SW480 (cell line): ENCODE measurements around the gene PAX8.

Experiments
- DNase-seq: peaks from one replicate; pipeline ENCODE4 v3.0.0-alpha.2; 2016; ENCODE audit warnings: low spot score

Gene PAX8

GRCh38 chr2:113167962-113168340 lies 110.8 kb downstream of the PAX8 start:
- no peak for DNase-seq

GRCh38 chr2:113167115-113167932 lies 111.4 kb downstream of the PAX8 start:
- DNase-seq = peak; percentile 87

GRCh38 chr2:113166187-113166645 lies 112.5 kb downstream of the PAX8 start:
- DNase-seq = no peak
